Measurements from ENCODE around the gene CHI3L2.

Gene CHI3L2

GRCh38 chr1:111203681-111204200 is 23.8 kb upstream of the CHI3L2 start:
- Histone ChIP-seq H3K27ac (peak overlapping the region in 1 of 2 donors; percentile 42), H3K36me3 (no peaks in the 10 kb centered on the region), H3K9me3 (no peaks in the 10 kb centered on the region), H3K27me3 (peaks cover 0 to 40% of the 10 kb centered on the region in 2 donors), H3K4me1 (peaks cover 0 to 37% (median 14%) of the 10 kb centered on the region in 4 donors), H3K4me3 (peak overlapping the region; percentile 53 to 74)
- peak; percentile 73 to 81 for DNase-seq
- intact Hi-C loops (cut with DNase I; ENCODE audit: low total_unique reads), result no loop called here
- TF ChIP-seq CTCF (IDR thresholded peaks at IDR 0.05), result no peak

DNA sequence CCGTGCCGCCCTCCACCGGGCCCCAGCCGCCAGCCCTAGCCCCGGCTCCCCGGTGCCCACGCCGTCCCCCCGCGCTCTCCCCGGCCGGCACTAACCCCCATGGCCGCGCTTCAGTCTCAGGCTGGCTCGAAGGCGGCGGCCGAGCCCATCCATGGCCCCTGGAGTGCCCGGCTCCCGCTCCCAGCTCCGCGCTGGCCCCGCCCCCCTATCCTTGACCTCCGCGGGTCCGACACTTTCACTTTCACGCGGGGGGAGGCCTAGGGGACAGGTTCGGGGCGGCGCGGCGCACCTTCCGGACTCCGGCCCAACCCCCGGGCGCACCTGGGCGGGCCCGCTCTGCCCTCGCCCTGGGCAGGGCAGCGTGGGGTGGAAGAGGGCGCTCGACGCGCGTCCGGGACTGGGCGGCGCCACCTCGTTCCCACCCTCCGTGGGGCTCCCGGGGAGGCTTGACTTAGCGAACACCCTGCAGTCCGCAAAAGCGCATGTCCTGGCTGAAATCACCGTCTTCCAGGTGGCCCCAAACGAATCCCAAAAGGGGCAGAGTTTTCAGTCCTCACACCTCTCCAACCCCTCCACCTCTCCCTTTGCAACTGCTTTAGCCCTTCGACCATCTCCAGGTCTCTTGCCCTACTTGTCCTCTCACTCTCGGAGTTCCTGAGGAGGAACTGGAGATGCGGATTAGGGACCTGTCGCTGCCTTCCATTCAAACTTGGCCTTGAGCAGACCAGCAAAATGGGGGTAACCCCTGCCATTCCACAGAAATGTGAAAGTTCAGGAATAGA is 23.1 kb upstream of the CHI3L2 start:
- Histone ChIP-seq H3K4me1 (peaks cover 0 to 37% (median 14%) of the 10 kb centered on the region in 4 donors), H3K9me3 (no peaks in the 10 kb centered on the region), H3K36me3 (no peaks in the 10 kb centered on the region), H3K27ac (peak overlapping the region in 1 of 2 donors; percentile 42), H3K4me3 (peak overlapping the region; percentile 53 to 74), H3K27me3 (peaks cover 0 to 37% of the 10 kb centered on the region in 2 donors)
- no peak for TF ChIP-seq CTCF (IDR thresholded peaks at IDR 0.05)
- peak in 1 of 2 donors; percentile 71 for DNase-seq
- intact Hi-C loops (cut with DNase I; ENCODE audit: low total_unique reads), result no loop called here

- Histone ChIP-seq H3K4me1 (peaks cover 0 to 37% (median 14%) of the 10 kb centered on the region in 4 donors), H3K27me3 (peaks cover 0 to 36% of the 10 kb centered on the region in 2 donors), H3K4me3 (peak overlapping the region in 1 of 2 donors; percentile 74), H3K9me3 (no peaks in the 10 kb centered on the region), H3K36me3 (no peaks in the 10 kb centered on the region), H3K27ac (no peak overlapping the region)
- no peak for TF ChIP-seq CTCF (IDR thresholded peaks at IDR 0.05)
- no peak for DNase-seq
- intact Hi-C loops (cut with DNase I; ENCODE audit: low total_unique reads), result no loop called here
These were observed 22.4 kb upstream of the CHI3L2 start for GRCh38 chr1:111204983-111205713.

- H3K27ac ChIP-seq, result no peak overlapping the region
- intact Hi-C loops (cut with DNase I; ENCODE audit: low total_unique reads), result no loop called here
- no peak overlapping the region for H3K4me3 ChIP-seq
- peaks cover 0 to 36% of the 10 kb centered on the region in 2 donors for H3K27me3 ChIP-seq
- no peaks in the 10 kb centered on the region for H3K36me3 ChIP-seq
- DNase-seq, result no peak
- no peaks in the 10 kb centered on the region for H3K9me3 ChIP-seq
- TF ChIP-seq CTCF (IDR thresholded peaks at IDR 0.05), result no peak
- H3K4me1 ChIP-seq, result peaks cover 0 to 37% (median 14%) of the 10 kb centered on the region in 4 donors
These were observed 21.8 kb upstream of the CHI3L2 start for GRCh38 chr1:111205714-111206050.

DNA sequence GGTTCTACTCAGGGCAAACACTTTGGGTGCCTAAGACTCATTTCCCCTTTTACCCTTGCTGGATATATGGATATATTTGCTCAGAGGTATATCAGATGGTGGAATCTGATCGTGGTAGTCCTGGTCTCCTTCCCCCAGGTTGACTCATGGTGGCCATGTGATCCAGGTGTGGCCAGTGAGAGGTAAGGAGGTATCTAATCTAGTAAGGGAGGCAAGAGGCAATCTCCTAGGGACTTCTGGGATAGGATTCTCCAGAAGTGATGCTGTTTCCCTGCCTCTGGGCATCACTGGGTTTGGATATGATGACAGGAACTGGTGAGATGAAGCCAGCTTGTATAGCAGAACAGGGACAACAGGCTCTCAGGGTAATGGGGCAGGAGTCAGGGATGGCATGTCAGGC is 18.6 kb upstream of the CHI3L2 start:
- Histone ChIP-seq H3K36me3 (no peaks in the 10 kb centered on the region), H3K4me3 (no peak overlapping the region), H3K27ac (no peak overlapping the region), H3K4me1 (peaks cover 0 to 15% (median 8%) of the 10 kb centered on the region in 4 donors), H3K9me3 (no peaks in the 10 kb centered on the region), H3K27me3 (peaks cover 0 to 23% of the 10 kb centered on the region in 2 donors)
- no peak for TF ChIP-seq CTCF (IDR thresholded peaks at IDR 0.05)
- no peak for DNase-seq
- intact Hi-C loops (cut with DNase I; ENCODE audit: low total_unique reads), result no loop called here

Data from tibial artery (tissue), 4 donors.